ENCODE results near the gene TPP2.

DNA sequence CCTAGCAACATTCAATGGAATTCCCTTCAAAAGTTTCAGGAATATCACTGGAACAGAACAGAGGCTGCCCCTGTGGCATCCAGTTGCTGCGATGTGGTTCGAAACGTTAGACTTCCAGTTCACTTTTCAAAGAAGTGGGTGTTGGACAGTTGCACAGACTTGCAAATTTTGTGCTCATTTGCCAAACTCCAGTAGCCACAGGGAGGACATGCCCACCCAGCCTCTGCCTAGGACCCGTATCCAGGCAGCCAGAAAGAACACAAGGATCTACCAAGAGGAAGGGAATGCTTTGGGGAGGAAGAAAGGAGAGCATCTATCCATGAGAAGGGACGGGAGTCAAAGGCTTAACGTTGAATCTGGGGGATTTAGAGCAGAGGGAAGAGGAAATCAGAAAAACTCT, 98.2 kb downstream of the TPP2 start, which contains the start of gene METTL21C:
- TF ChIP-seq, protein P1, sequence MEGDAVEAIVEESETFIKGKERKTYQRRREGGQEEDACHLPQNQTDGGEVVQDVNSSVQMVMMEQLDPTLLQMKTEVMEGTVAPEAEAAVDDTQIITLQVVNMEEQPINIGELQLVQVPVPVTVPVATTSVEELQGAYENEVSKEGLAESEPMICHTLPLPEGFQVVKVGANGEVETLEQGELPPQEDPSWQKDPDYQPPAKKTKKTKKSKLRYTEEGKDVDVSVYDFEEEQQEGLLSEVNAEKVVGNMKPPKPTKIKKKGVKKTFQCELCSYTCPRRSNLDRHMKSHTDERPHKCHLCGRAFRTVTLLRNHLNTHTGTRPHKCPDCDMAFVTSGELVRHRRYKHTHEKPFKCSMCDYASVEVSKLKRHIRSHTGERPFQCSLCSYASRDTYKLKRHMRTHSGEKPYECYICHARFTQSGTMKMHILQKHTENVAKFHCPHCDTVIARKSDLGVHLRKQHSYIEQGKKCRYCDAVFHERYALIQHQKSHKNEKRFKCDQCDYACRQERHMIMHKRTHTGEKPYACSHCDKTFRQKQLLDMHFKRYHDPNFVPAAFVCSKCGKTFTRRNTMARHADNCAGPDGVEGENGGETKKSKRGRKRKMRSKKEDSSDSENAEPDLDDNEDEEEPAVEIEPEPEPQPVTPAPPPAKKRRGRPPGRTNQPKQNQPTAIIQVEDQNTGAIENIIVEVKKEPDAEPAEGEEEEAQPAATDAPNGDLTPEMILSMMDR (IDR thresholded peaks at IDR 0.05) = no peak
- no peak for TF ChIP-seq ZFX (IDR thresholded peaks at IDR 0.05; ENCODE audit: borderline replicate concordance)
